Daoy (cell line): ENCODE results near the gene ADGRL2. TPM values are rescaled to one million over a fixed set of nuclear protein-coding genes. Genes with fewer than 3 reads are reported as not detected.
"Not testable (repeated sequence)": the region's sequence is repeated elsewhere in the genome, so short reads cannot be mapped to it uniquely, and the experiment has no call there.

Experiments used
- DNase-seq: peaks from one replicate; pipeline ENCODE4 v3.0.0-alpha.2; 2015; ENCODE audit warnings: low read depth
- total RNA-seq: library from RNA; depleted of rRNA; stranded (reverse); fragments of >200 nt; shearing (Covaris generic); gene quantifications from 2 replicates; pipeline ENCODE4 v1.2.3, GENCODE V29; 2014

The ADGRL2 gene
- total RNA-seq, 1 experiment from 2014 or later, result 18.0 TPM

GRCh38 chr1:81847063-81847462 is 46.3 kb downstream of the ADGRL2 start:
- DNase-seq, result no peak

- DNase-seq, result no peak
These were observed 48.3 kb downstream of the ADGRL2 start for GRCh38 chr1:81848880-81849682.

GRCh38 chr1:81850031-81850430 is 49.3 kb downstream of the ADGRL2 start:
- DNase-seq, result no peak

- no peak for DNase-seq
These were observed 49.8 kb downstream of the ADGRL2 start for GRCh38 chr1:81850495-81850894.

GRCh38 chr1:81851217-81851616 is 50.5 kb downstream of the ADGRL2 start:
- DNase-seq, result no peak

GRCh38 chr1:81852961-81853360 is 52.2 kb downstream of the ADGRL2 start:
- no peak for DNase-seq

- DNase-seq, result no peak
These were observed 66.5 kb downstream of the ADGRL2 start for GRCh38 chr1:81867235-81867634.

- DNase-seq, result no peak
These were observed 68.6 kb downstream of the ADGRL2 start for GRCh38 chr1:81869307-81869706.

- not testable (repeated sequence) for DNase-seq
These were observed 70.4 kb downstream of the ADGRL2 start for GRCh38 chr1:81871091-81871490.

- no peak for DNase-seq
These were observed 73.2 kb downstream of the ADGRL2 start for GRCh38 chr1:81873946-81874345.

- DNase-seq, result no peak
These were observed 73.7 kb downstream of the ADGRL2 start for GRCh38 chr1:81874461-81874860.

- no peak for DNase-seq
These were observed 74.2 kb downstream of the ADGRL2 start for GRCh38 chr1:81874940-81875339.

GRCh38 chr1:81876901-81877733 is 76.4 kb downstream of the ADGRL2 start:
- peak; percentile 68 for DNase-seq

- DNase-seq, result no peak
These were observed 77.2 kb downstream of the ADGRL2 start for GRCh38 chr1:81877940-81878339.

GRCh38 chr1:81878538-81878937 is 77.8 kb downstream of the ADGRL2 start:
- no peak for DNase-seq

GRCh38 chr1:81880781-81881180 is 80.0 kb downstream of the ADGRL2 start:
- DNase-seq, result no peak

- no peak for DNase-seq
These were observed 84.6 kb downstream of the ADGRL2 start for GRCh38 chr1:81885291-81885690.

- not testable (repeated sequence) for DNase-seq
These were observed 85.6 kb downstream of the ADGRL2 start for GRCh38 chr1:81886292-81886691.

GRCh38 chr1:81887421-81888144 is 86.8 kb downstream of the ADGRL2 start:
- DNase-seq, result no peak

GRCh38 chr1:81889166-81889565 is 88.4 kb downstream of the ADGRL2 start:
- DNase-seq, result no peak

GRCh38 chr1:81894867-81895266 is 94.1 kb downstream of the ADGRL2 start:
- DNase-seq, result peak; percentile 41

GRCh38 chr1:81899214-81899821 is 98.6 kb downstream of the ADGRL2 start:
- no peak for DNase-seq
